BJ (cell line): ENCODE data around the gene STOML3. TPM values are rescaled to one million over a fixed set of nuclear protein-coding genes. Genes with fewer than 3 reads are reported as not detected.
A peak's percentile ranks its signal among the peaks of the same experiment; 100 is the strongest.
"Not testable (repeated sequence)": the region's sequence is repeated elsewhere in the genome, so short reads cannot be mapped to it uniquely, and the experiment has no call there.

Source experiments
- CTCF ChIA-PET: fragments of 350-600 bp; formaldehyde crosslinking; extraction: SDS; loops from one replicate; lab custom pipeline; 2021; ENCODE audit warnings: antibody characterized with exemption, inconsistent platforms; lab: Yijun Ruan, JAX
- POLR2A ChIA-PET: fragments of 300-600 bp; sonication (Branson Sonifier 250); formaldehyde crosslinking; extraction: SDS; loops from one replicate; lab custom pipeline; 2021; ENCODE audit warnings: antibody characterized with exemption; lab: Charles Lee
- DNase-seq: peaks from one replicate; pipeline ENCODE4 v3.0.0-alpha.2; 2011; ENCODE audit warnings: low read depth
- H3K27me3 ChIP-seq: 2 replicates; pipeline ENCODE4 v1.6.0; 2011; ENCODE audit warnings: low read length; ENCODE audit not compliant: control insufficient read depth, insufficient read depth
- H3K36me3 ChIP-seq: 2 replicates; pipeline ENCODE4 v1.5.1; 2011; ENCODE audit warnings: low read length; ENCODE audit not compliant: control insufficient read depth, insufficient read depth
- H3K4me3 ChIP-seq: 2 replicates; pipeline ENCODE4 v1.5.1; 2011; ENCODE audit warnings: low read depth, mild to moderate bottlenecking, control low read depth, low read length
- polyA plus RNA-seq: library from polyadenylated mRNA; depleted of rRNA; stranded (reverse); fragments of >200 nt; gene quantifications from 2 replicates; pipeline ENCODE4 v1.2.3, GENCODE V29; 2011
- TF ChIP-seq, protein P1 (sequence below): IDR thresholded peaks from 2 replicates; pipeline ENCODE4 v1.5.1; 2011; ENCODE audit warnings: low read depth, mild to moderate bottlenecking, control low read depth, inconsistent platforms, low read length, moderate library complexity; ENCODE audit not compliant: insufficient read depth

The STOML3 gene
- polyA plus RNA-seq, 1 experiment, result not detected

DNA sequence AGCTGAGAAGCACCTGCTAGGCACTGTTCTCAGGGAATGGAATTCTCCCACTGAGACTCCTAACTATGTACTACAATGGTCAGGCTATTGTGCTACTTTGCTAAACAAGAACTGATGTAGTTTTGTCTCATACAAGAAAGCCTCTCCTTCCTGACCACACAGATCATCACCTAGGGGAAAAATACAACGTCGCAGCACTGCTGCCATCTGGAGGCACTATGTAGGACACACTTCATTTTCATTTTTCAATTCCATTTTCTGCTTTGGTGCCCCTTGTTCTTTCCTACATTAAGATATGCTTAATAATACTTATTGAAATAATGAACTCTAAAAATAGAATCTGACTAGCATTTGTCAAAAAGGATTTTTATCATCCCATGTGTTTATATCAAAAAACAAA, 26.2 kb upstream of the STOML3 start:
- ChIA-PET POLR2A (no interaction called here), CTCF (interaction anchor here (1.3 kb wide), 1 partner anchor 13 kb away, joined by 4 read pairs; no protein-coding TSS in a partner anchor)
- H3K36me3 ChIP-seq, result peaks cover 21% of the 10 kb centered on the region
- TF ChIP-seq, protein P1, sequence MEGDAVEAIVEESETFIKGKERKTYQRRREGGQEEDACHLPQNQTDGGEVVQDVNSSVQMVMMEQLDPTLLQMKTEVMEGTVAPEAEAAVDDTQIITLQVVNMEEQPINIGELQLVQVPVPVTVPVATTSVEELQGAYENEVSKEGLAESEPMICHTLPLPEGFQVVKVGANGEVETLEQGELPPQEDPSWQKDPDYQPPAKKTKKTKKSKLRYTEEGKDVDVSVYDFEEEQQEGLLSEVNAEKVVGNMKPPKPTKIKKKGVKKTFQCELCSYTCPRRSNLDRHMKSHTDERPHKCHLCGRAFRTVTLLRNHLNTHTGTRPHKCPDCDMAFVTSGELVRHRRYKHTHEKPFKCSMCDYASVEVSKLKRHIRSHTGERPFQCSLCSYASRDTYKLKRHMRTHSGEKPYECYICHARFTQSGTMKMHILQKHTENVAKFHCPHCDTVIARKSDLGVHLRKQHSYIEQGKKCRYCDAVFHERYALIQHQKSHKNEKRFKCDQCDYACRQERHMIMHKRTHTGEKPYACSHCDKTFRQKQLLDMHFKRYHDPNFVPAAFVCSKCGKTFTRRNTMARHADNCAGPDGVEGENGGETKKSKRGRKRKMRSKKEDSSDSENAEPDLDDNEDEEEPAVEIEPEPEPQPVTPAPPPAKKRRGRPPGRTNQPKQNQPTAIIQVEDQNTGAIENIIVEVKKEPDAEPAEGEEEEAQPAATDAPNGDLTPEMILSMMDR, result peak; percentile 56
- no peak overlapping the region for H3K4me3 ChIP-seq
- no peak for DNase-seq
- H3K27me3 ChIP-seq, result no peaks in the 10 kb centered on the region

- CTCF ChIA-PET, result interaction anchor here (0.7 to 1.3 kb wide), 3 partner anchors 11 to 149 kb away, joined by 3 to 4 read pairs (median 3); no protein-coding TSS in a partner anchor
- DNase-seq, result no peak
- Histone ChIP-seq H3K36me3 (peaks cover 23% of the 10 kb centered on the region), H3K27me3 (no peaks in the 10 kb centered on the region), H3K4me3 (no peak overlapping the region)
- POLR2A ChIA-PET, result no interaction called here
- TF ChIP-seq, protein P1, result no peak
Measured at GRCh38 chr13:39016087-39016486, 25.5 kb upstream of the STOML3 start.

DNA sequence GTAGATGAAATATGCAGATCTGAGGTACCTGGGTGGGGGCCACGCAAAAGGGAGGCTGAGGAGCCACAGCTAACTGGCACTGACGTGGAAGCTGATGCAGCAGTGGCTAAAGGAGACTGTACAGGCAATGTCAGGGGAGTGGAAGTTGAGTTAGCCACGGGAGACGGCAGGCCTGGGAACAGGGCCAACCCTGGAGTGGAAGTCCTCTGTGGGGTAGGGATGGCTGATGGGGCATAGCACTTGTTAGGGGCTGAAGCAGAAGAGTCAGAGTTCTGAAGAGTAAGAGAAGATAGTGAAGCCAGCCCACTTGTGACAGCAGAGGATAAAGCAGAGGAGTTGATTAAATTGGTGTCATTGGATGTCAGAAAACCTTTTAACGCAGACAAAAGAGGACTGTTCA, 22.8 kb upstream of the STOML3 start:
- ChIA-PET CTCF (no interaction called here), POLR2A (no interaction called here)
- peaks cover 20% of the 10 kb centered on the region for H3K36me3 ChIP-seq
- no peak for DNase-seq
- no peaks in the 10 kb centered on the region for H3K27me3 ChIP-seq
- no peak overlapping the region for H3K4me3 ChIP-seq
- TF ChIP-seq, protein P1, result no peak

DNA sequence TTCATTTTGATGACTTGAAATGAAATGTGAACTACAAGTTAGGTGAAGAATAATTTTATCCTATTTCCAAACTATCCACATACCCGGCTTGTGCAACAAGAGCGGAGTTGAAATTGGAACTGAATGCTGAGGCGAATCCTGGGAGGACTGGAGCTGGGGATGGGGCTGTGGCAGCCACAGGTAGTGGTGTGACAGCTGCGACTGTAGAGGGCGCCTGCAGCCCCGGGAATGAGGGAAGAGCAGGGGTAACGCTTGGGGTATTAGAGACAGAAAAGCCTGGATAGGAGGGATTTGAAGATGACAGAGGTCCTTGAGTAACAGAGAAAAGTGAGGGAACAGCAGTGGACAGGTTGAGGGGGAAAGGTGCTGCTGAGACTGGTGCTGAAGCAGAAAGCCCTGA, 22.0 kb upstream of the STOML3 start:
- DNase-seq, result no peak
- Histone ChIP-seq H3K4me3 (no peak overlapping the region), H3K36me3 (peaks cover 17% of the 10 kb centered on the region), H3K27me3 (no peaks in the 10 kb centered on the region)
- ChIA-PET CTCF (no interaction called here), POLR2A (no interaction called here)
- TF ChIP-seq, protein P1, result peak; percentile 9; the same call in 1 of the 2 replicates

DNA sequence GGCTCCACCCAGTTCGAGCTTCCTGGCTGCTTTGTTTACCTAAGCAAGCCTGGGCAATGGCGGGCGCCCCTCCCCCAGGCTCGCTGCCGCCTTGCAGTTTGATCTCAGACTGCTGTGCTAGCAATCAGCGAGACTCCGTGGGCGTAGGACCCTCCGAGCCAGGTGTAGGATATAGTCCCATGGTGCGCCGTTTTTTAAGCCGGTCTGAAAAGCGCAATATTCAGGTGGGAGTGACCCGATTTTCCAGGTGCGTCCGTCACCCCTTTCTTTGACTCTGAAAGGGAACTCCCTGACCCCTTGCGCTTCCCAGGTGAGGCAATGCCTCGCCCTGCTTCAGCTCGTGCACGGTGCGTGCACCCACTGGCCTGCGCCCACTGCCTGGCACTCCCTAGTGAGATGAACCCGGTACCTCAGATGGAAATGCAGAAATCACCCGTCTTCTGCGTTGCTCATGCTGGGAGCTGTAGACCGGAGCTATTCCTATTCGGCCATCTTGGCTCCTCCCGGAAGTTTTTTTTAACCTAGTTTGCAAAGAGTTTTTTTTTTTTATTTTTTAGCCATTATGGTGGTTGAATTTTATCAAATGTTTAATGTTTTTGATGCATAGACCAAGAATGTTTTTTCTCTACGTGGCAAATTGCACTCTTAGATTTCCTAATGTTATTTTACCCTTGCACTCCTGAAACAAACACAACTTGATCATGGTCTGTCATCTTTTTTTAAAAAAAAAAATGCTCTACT, 15.9 kb upstream of the STOML3 start:
- DNase-seq, H3K27me3 ChIP-seq, POLR2A ChIA-PET, H3K4me3 ChIP-seq, H3K36me3 ChIP-seq: not testable (repeated sequence)
- CTCF ChIA-PET, result interaction anchor here (0.6 kb wide), 1 partner anchor 346 kb away, joined by 3 read pairs; no protein-coding TSS in a partner anchor
